Activated B cell treated with CpG ODN at 0.5 μM for 24 hours (primary cell): ENCODE results near the gene TARDBP. TPM values are rescaled to one million over a fixed set of nuclear protein-coding genes. Genes with fewer than 3 reads are reported as not detected.

Experiments used
- ATAC-seq: fragments of 200-7000 bp; cut with Tn5 transposase; one replicate; pipeline ENCODE4 v1.10.0; 2021; ENCODE audit warnings: low read depth, mild to moderate bottlenecking, moderate library complexity
- CTCF ChIA-PET: fragments of 350-600 bp; sonication (Branson Sonifier 250); formaldehyde crosslinking; loops from one replicate; lab custom pipeline; 2021; ENCODE audit warnings: antibody characterized with exemption; lab: Charles Lee
- POLR2A ChIA-PET: fragments of 350-600 bp; sonication (Branson Sonifier 250); formaldehyde crosslinking; loops from one replicate; lab custom pipeline; 2021; ENCODE audit warnings: antibody characterized with exemption; lab: Charles Lee
- DNase-seq: peaks from one replicate; pipeline ENCODE4 v3.0.0; 2022
- H3K27ac Mint-ChIP-seq: one replicate; pipeline ENCODE4 v1.8.0; 2020; ENCODE audit warnings: mixed read lengths
- H3K27me3 Mint-ChIP-seq: one replicate; pipeline ENCODE4 v1.8.0; 2021; ENCODE audit warnings: mixed read lengths
- H3K36me3 Mint-ChIP-seq: one replicate; pipeline ENCODE4 v1.8.0; 2021; ENCODE audit warnings: low read depth, mixed read lengths
- H3K4me1 Mint-ChIP-seq: one replicate; pipeline ENCODE4 v1.8.0; 2021; ENCODE audit warnings: mixed read lengths
- H3K4me3 Mint-ChIP-seq: one replicate; pipeline ENCODE4 v1.8.0; 2020; ENCODE audit warnings: mild to moderate bottlenecking, mixed read lengths
- H3K9me3 Mint-ChIP-seq: one replicate; pipeline ENCODE4 v1.8.0; 2020; ENCODE audit warnings: mixed read lengths
- intact Hi-C: fragments of 100-400 bp; cut with micrococcal nuclease; formaldehyde crosslinking; loops from one replicate; pipeline ENCODE4 v1.15.1; 2024
- total RNA-seq: library from RNA; stranded (reverse); gene quantifications from 2 replicates; pipeline ENCODE4 v1.2.3, GENCODE V29; 2022
- TF ChIP-seq, protein P1 (sequence below): fragments of 200-600 bp; IDR thresholded peaks from one replicate; pipeline ENCODE4 v1.8.0; 2022; ENCODE audit warnings: antibody characterized with exemption, mild to moderate bottlenecking

The TARDBP gene
- total RNA-seq, 1 donor from 2014 or later = 193 TPM

- H3K27ac Mint-ChIP-seq = no peak overlapping the region
- H3K4me3 Mint-ChIP-seq = no peak overlapping the region
- POLR2A ChIA-PET = no interaction called here
- peaks cover 4% of the 10 kb centered on the region for H3K27me3 Mint-ChIP-seq
- no peaks in the 10 kb centered on the region for H3K36me3 Mint-ChIP-seq
- CTCF ChIA-PET = interaction anchor here (0.8 kb wide), 1 partner anchor 27 kb away, joined by 3 read pairs; no protein-coding TSS in a partner anchor
- peaks cover 26% of the 10 kb centered on the region for H3K4me1 Mint-ChIP-seq
- TF ChIP-seq, protein P1, sequence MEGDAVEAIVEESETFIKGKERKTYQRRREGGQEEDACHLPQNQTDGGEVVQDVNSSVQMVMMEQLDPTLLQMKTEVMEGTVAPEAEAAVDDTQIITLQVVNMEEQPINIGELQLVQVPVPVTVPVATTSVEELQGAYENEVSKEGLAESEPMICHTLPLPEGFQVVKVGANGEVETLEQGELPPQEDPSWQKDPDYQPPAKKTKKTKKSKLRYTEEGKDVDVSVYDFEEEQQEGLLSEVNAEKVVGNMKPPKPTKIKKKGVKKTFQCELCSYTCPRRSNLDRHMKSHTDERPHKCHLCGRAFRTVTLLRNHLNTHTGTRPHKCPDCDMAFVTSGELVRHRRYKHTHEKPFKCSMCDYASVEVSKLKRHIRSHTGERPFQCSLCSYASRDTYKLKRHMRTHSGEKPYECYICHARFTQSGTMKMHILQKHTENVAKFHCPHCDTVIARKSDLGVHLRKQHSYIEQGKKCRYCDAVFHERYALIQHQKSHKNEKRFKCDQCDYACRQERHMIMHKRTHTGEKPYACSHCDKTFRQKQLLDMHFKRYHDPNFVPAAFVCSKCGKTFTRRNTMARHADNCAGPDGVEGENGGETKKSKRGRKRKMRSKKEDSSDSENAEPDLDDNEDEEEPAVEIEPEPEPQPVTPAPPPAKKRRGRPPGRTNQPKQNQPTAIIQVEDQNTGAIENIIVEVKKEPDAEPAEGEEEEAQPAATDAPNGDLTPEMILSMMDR = no peak
- DNase-seq (no peak), ATAC-seq (no peak)
- intact Hi-C loops = no loop called here
- no peaks in the 10 kb centered on the region for H3K9me3 Mint-ChIP-seq
Measured at GRCh38 chr1:10969267-10969970, 43.0 kb upstream of the TARDBP start.

- POLR2A ChIA-PET = no interaction called here
Measured at GRCh38 chr1:10969971-10970332, 42.5 kb upstream of the TARDBP start.

DNA sequence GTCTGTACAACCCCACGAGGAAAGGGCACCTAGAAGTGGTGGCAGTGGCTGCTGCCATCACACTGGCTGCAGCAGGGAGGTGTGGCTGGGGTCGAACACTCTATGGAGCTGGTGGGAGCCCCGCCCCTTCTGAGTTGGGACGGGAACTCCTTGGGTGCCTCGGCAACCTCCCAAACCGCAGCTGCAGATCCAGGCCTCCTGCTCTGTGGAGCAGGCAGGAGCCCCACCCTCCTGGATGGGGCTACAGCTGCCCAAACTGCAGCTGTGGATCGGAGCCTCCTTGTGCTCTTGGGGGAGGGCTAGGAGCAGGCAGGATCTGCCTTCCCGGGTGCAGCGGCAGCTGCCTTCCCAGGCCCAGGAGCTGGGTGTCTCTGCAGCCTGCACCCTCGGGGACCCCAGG lies 38.9 kb upstream of the TARDBP start:
- intact Hi-C loops = no loop called here
- Mint-ChIP-seq H3K27ac (no peak overlapping the region), H3K27me3 (peaks cover 5% of the 10 kb centered on the region), H3K4me1 (peaks cover 4% of the 10 kb centered on the region), H3K9me3 (no peaks in the 10 kb centered on the region), H3K36me3 (no peaks in the 10 kb centered on the region), H3K4me3 (no peak overlapping the region)
- CTCF ChIA-PET = no interaction called here
- TF ChIP-seq, protein P1 = no peak
- POLR2A ChIA-PET = no interaction called here
- no peak for DNase-seq
- no peak for ATAC-seq

More at GRCh38 chr1:10969971-10970332, 42.5 kb upstream of the TARDBP start:
- peaks cover 23% of the 10 kb centered on the region for H3K4me1 Mint-ChIP-seq
- DNase-seq (no peak), ATAC-seq (no peak)
- CTCF ChIA-PET = no interaction called here
- TF ChIP-seq, protein P1 = no peak
- no peaks in the 10 kb centered on the region for H3K9me3 Mint-ChIP-seq
- H3K4me3 Mint-ChIP-seq = no peak overlapping the region
- H3K36me3 Mint-ChIP-seq = no peaks in the 10 kb centered on the region
- peaks cover 4% of the 10 kb centered on the region for H3K27me3 Mint-ChIP-seq
- intact Hi-C loops = no loop called here
- no peak overlapping the region for H3K27ac Mint-ChIP-seq

DNA sequence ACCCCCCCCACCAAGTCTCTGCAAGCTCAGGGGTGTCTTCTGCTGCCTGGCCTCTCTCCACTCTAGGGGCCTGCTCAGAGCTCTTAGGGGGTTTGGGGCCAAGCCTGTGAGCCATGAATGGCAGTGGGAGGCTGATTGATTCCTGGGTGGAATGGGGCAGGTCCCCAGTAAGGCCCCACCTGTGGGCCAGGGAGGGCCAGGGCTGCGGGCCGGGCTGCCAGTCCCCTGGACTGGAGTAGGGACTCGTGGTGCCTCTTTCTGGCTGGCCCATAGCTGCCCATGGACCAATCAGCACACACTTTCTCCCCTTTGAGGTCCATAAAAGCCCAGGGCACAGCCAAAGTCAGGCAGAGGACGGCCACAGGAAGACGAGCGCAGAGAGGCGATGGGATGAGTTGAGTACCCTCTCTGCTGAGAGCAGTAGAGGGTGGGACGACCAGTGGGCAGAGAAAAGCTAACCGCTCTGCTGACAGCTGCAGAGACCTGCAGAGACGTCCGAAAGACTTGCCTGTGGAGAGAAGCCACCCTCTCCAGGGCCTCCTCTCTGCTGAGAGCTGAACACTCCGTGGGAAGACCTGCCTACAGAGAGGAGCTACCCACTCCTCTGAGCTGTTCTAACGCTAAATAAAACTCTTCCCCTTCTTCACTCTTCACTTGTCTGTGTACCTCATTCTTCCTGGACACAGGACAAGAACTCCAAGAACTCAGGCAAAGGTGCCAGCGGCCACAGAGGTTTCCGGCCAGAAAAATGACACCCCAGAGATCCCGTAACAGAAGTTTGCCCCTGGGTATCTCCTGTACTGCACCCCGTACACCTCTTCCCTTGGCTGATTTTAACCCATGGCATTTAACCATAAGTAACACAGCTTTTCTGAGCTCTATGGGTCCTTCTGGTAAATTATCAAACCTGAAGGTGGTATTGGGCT lies 38.2 kb upstream of the TARDBP start:
- CTCF ChIA-PET = no interaction called here
- H3K9me3 Mint-ChIP-seq = no peaks in the 10 kb centered on the region
- H3K4me3 Mint-ChIP-seq = no peak overlapping the region
- no peak for DNase-seq
- peaks cover 11% of the 10 kb centered on the region for H3K27me3 Mint-ChIP-seq
- intact Hi-C loops = no loop called here
- no peak for ATAC-seq
- no peak overlapping the region for H3K27ac Mint-ChIP-seq
- H3K36me3 Mint-ChIP-seq = no peaks in the 10 kb centered on the region
- H3K4me1 Mint-ChIP-seq = peaks cover 3% of the 10 kb centered on the region
- POLR2A ChIA-PET = no interaction called here
- TF ChIP-seq, protein P1 = no peak
